H1 (cell line): ENCODE results near the gene ZNF566. TPM values are rescaled to one million over a fixed set of nuclear protein-coding genes. Genes with fewer than 3 reads are reported as not detected.
A peak's percentile ranks its signal among the peaks of the same experiment; 100 is the strongest.

ENCODE experiments used
- CTCF ChIA-PET: fragments of 300-600 bp; sonication (Branson Sonifier 250); formaldehyde crosslinking; loops from one replicate; lab custom pipeline; 2021; ENCODE audit not compliant: partially characterized antibody; lab: Charles Lee
- POLR2A ChIA-PET: fragments of 300-600 bp; sonication (Branson Sonifier 250); formaldehyde crosslinking; loops from one replicate; lab custom pipeline; 2021; ENCODE audit warnings: inconsistent platforms; ENCODE audit not compliant: partially characterized antibody; lab: Charles Lee
- DNase-seq, 2 experiments: peaks; one replicate each; pipeline versions ENCODE4 v3.0.0 to v3.0.0-alpha.2; 2010 to 2022; ENCODE audit warnings: low spot score in 2 of 2, low read depth in 1 of 2, mixed read lengths in 1 of 2
- FAIRE-seq: peaks from 2 replicates; lab custom pipeline; 2011; peaks lifted over from hg19 to GRCh38; lab: Jason Lieb, UNC
- H2AFZ ChIP-seq: 2 replicates; pipeline ENCODE4 v1.8.1; 2012; ENCODE audit warnings: low read length, inconsistent platforms
- H2AK5ac ChIP-seq: 2 replicates; pipeline ENCODE4 v1.6.1; 2013; ENCODE audit warnings: low read depth, low read length
- H2BK120ac ChIP-seq: replicated peaks from 2 replicates; pipeline ENCODE3; 2013; ENCODE audit warnings: low read depth, low read length, inconsistent platforms
- H2BK12ac ChIP-seq: 2 replicates; pipeline ENCODE4 v1.6.1; 2013; ENCODE audit warnings: low read depth, low read length
- H2BK15ac ChIP-seq: 2 replicates; pipeline ENCODE4 v1.6.1; 2013; ENCODE audit warnings: low read length
- H2BK20ac ChIP-seq: 2 replicates; pipeline ENCODE4 v1.6.1; 2013; ENCODE audit warnings: low read length
- H2BK5ac ChIP-seq: 2 replicates; pipeline ENCODE4 v1.6.1; 2013; ENCODE audit warnings: low read depth, low read length
- H3K14ac ChIP-seq: 2 replicates; pipeline ENCODE4 v1.6.1; 2013; ENCODE audit warnings: inconsistent platforms; ENCODE audit not compliant: insufficient read length
- H3K18ac ChIP-seq: 2 replicates; pipeline ENCODE4 v1.6.1; 2013; ENCODE audit warnings: low read length; ENCODE audit errors: extremely low read depth
- H3K23ac ChIP-seq: 2 replicates; pipeline ENCODE4 v1.6.1; 2013; ENCODE audit warnings: inconsistent platforms; ENCODE audit not compliant: insufficient read length
- H3K23me2 ChIP-seq: 2 replicates; pipeline ENCODE4 v1.6.1; 2013; ENCODE audit warnings: low read depth, low read length
- H3K27ac ChIP-seq: 2 replicates; pipeline ENCODE4 v1.6.1; 2011; ENCODE audit warnings: low read depth, low read length, inconsistent platforms
- H3K27me3 ChIP-seq, 4 experiments: replicated peaks in 1 of 4; 1 replicate in 1 of 4; 2 replicates in 3 of 4; pipeline versions ENCODE4 v1.6.1 to v1.8.1; 2011 to 2013; ENCODE audit warnings: low read length in 3 of 4, mild to moderate bottlenecking in 3 of 4, inconsistent platforms in 2 of 4, mixed read lengths in 2 of 4, moderate library complexity in 1 of 4; ENCODE audit not compliant: control insufficient read depth in 3 of 4, insufficient read depth in 3 of 4; ENCODE audit errors: extremely low read depth in 1 of 4
- H3K36me3 ChIP-seq, 4 experiments: 2 replicates each; pipeline versions ENCODE4 v1.6.1 to v1.8.1; 2011 to 2013; ENCODE audit warnings: mild to moderate bottlenecking in 4 of 4, low read length in 3 of 4, moderate library complexity in 2 of 4, control low read depth in 1 of 4, inconsistent platforms in 1 of 4; ENCODE audit not compliant: insufficient read depth in 4 of 4, control insufficient read depth in 2 of 4
- H3K4ac ChIP-seq: replicated peaks from 2 replicates; pipeline ENCODE3; 2013; ENCODE audit warnings: low read length, low read depth, mixed read lengths, inconsistent platforms; ENCODE audit not compliant: insufficient read length
- H3K4me1 ChIP-seq, 4 experiments: replicated peaks in 1 of 4; 1 replicate in 1 of 4; 2 replicates in 3 of 4; pipeline versions ENCODE4 v1.6.1 to v1.8.1; 2011 to 2013; ENCODE audit warnings: low read length in 3 of 4, inconsistent platforms in 2 of 4, mixed read lengths in 1 of 4; ENCODE audit not compliant: insufficient read depth in 4 of 4, control insufficient read depth in 3 of 4
- H3K4me2 ChIP-seq, 2 experiments: 2 replicates each; pipeline versions ENCODE4 v1.6.1 to v1.8.1; 2011 to 2013; ENCODE audit warnings: low read depth in 2 of 2, low read length in 2 of 2, control low read depth in 1 of 2, inconsistent platforms in 1 of 2, mild to moderate bottlenecking in 1 of 2; ENCODE audit not compliant: insufficient read depth in 1 of 2
- H3K4me3 ChIP-seq, 4 experiments: fragments of 200-600, 300-600 bp in 1 of 4; sonication (generic), shearing (Covaris generic), sonication (Bioruptor Twin) in 1 of 4; 2 replicates each; pipeline versions ENCODE4 v1.5.1 to v1.8.1; 2011 to 2016; ENCODE audit warnings: low read length in 4 of 4, low read depth in 3 of 4, control low read depth in 2 of 4, inconsistent platforms in 2 of 4, mild to moderate bottlenecking in 2 of 4, mixed read lengths in 1 of 4, moderate library complexity in 1 of 4; ENCODE audit not compliant: insufficient read depth in 2 of 4; ENCODE audit errors: extremely low read depth in 1 of 4
- H3K56ac ChIP-seq: replicated peaks from 2 replicates; pipeline ENCODE3; 2013; ENCODE audit warnings: low read depth, mild to moderate bottlenecking, mixed read lengths, low read length, inconsistent platforms; ENCODE audit not compliant: insufficient read length
- H3K79me1 ChIP-seq: 2 replicates; pipeline ENCODE4 v1.6.1; 2013; ENCODE audit warnings: low read depth, low read length, control low read depth
- H3K79me2 ChIP-seq, 2 experiments: 2 replicates each; pipeline versions ENCODE4 v1.6.1 to v1.8.1; 2012 to 2013; ENCODE audit warnings: low read length in 2 of 2, mild to moderate bottlenecking in 2 of 2, inconsistent platforms in 1 of 2; ENCODE audit not compliant: insufficient read depth in 2 of 2, control insufficient read depth in 1 of 2
- H3K9ac ChIP-seq, 4 experiments: replicated peaks in 1 of 4; 1 replicate in 1 of 4; 2 replicates in 3 of 4; pipeline versions ENCODE4 v1.6.1 to v1.8.1; 2011 to 2013; ENCODE audit warnings: low read depth in 3 of 4, low read length in 3 of 4, control low read depth in 2 of 4, mild to moderate bottlenecking in 2 of 4, moderate library complexity in 2 of 4, inconsistent platforms in 1 of 4; ENCODE audit errors: extremely low read depth in 1 of 4
- H3K9me3 ChIP-seq, 2 experiments: 2 replicates each; pipeline versions ENCODE4 v1.6.1 to v1.8.1; 2012 to 2013; ENCODE audit warnings: mild to moderate bottlenecking in 2 of 2, moderate library complexity in 2 of 2, control low read depth in 1 of 2, inconsistent platforms in 1 of 2, low read depth in 1 of 2, low read length in 1 of 2, mixed read lengths in 1 of 2; ENCODE audit not compliant: insufficient read depth in 2 of 2
- H4K20me1 ChIP-seq, 2 experiments: replicated peaks in 1 of 2; 2 replicates each; pipeline versions ENCODE3 to v1.8.1; 2011 to 2013; ENCODE audit warnings: inconsistent platforms in 2 of 2, low read length in 2 of 2, mild to moderate bottlenecking in 1 of 2; ENCODE audit not compliant: insufficient read depth in 2 of 2, control insufficient read depth in 1 of 2
- H4K5ac ChIP-seq: 2 replicates; pipeline ENCODE4 v1.6.1; 2013; ENCODE audit warnings: low read length, low read depth, mixed read lengths, inconsistent platforms; ENCODE audit not compliant: insufficient read length
- H4K8ac ChIP-seq: 2 replicates; pipeline ENCODE4 v1.8.0; 2013; ENCODE audit warnings: mild to moderate bottlenecking, moderate library complexity, low read length, inconsistent platforms; ENCODE audit not compliant: insufficient read depth; ENCODE audit errors: extremely low read depth
- H4K91ac ChIP-seq: replicated peaks from 2 replicates; pipeline ENCODE3; 2013; ENCODE audit warnings: low read length, mixed read lengths, inconsistent platforms; ENCODE audit not compliant: insufficient read length
- BACH1 ChIP-seq: IDR thresholded peaks from 2 replicates; pipeline ENCODE4 v1.6.1; 2012; ENCODE audit warnings: low read length, improper control_type of control experiment
- CHD1 ChIP-seq: IDR thresholded peaks from 2 replicates; pipeline ENCODE4 v1.6.1; 2012; ENCODE audit warnings: low read depth, low read length, improper control_type of control experiment
- CTCF ChIP-seq, 3 experiments: IDR thresholded peaks; 1 replicate in 2 of 3; 2 replicates in 1 of 3; pipeline versions ENCODE4 v1.5.1 to v1.6.1; 2011; ENCODE audit warnings: low read length in 3 of 3, mild to moderate bottlenecking in 3 of 3, inconsistent platforms in 2 of 3, low read depth in 1 of 3, moderate library complexity in 1 of 3; ENCODE audit not compliant: insufficient read depth in 1 of 3; ENCODE audit errors: control extremely low read depth in 1 of 3
- PHF8 ChIP-seq: fragments of 200-600 bp; sonication (generic); conservative IDR thresholded peaks from 2 replicates; pipeline ENCODE4 v1.7.1; 2012; ENCODE audit warnings: low read depth, mild to moderate bottlenecking, inconsistent platforms, low read length, moderate library complexity
- POU5F1 ChIP-seq: IDR thresholded peaks from 2 replicates; pipeline ENCODE4 v1.6.1; 2011; ENCODE audit warnings: low read depth, mild to moderate bottlenecking, low read length, moderate library complexity
- SIX5 ChIP-seq: IDR thresholded peaks from 2 replicates; pipeline ENCODE4 v1.6.1; 2011; ENCODE audit warnings: mild to moderate bottlenecking, low read depth, low read length
- SP1 ChIP-seq: IDR thresholded peaks from 2 replicates; pipeline ENCODE4 v1.6.1; 2011; ENCODE audit warnings: low read depth, low read length
- TAF7 ChIP-seq: optimal IDR thresholded peaks from 2 replicates; pipeline ENCODE3; 2011; ENCODE audit warnings: low read depth, mild to moderate bottlenecking, inconsistent platforms, low read length, moderate library complexity, borderline replicate concordance
- TBP ChIP-seq: IDR thresholded peaks from 2 replicates; pipeline ENCODE4 v1.6.1; 2011; ENCODE audit warnings: low read depth, low read length, improper control_type of control experiment
- WGBS, 2 experiments: shearing (Covaris generic) in 1 of 2; methylation state at CpG; one replicate each; pipeline versions ENCODE4 v1.1.6 to v1.1.7; 2013 to 2015; ENCODE audit warnings: low lambda C conversion rate in 2 of 2, mixed read lengths in 2 of 2, inconsistent platforms in 1 of 2, low coverage in 1 of 2, missing lambda C conversion rate in 1 of 2; ENCODE audit not compliant: insufficient replicate concordance in 2 of 2, insufficient coverage in 1 of 2, insufficient read length in 1 of 2; ENCODE audit errors: extremely low coverage in 1 of 2, missing lambda C conversion rate in 1 of 2; 5-methylcytosine and 5-hydroxymethylcytosine counted together
- polyA plus RNA-seq, 7 experiments: library from polyadenylated mRNA; depleted of rRNA in 3 of 7; stranded (reverse) in 5 of 7; unstranded in 2 of 7; fragments of >200 nt in 5 of 7; fragments of 200-250 nt in 2 of 7; gene quantifications; 1 replicate in 5 of 7; 2 replicates in 1 of 7; 4 replicates in 1 of 7; pipeline versions ENCODE4 v1.2.1 to v1.2.3, GENCODE V29; 2011 to 2013; ENCODE audit warnings: missing spikeins in 2 of 7, mixed read lengths in 2 of 7
- total RNA-seq: library from RNA; stranded (reverse); fragmentation: NEBNext Ultra II Directional; extraction: Animal tissue kit (Norgen Biotek cat#: 25700); gene quantifications from 2 replicates; pipeline ENCODE4 v1.2.1, GENCODE V29; 2021
- TF ChIP-seq, protein P1 (sequence below): IDR thresholded peaks from 2 replicates; pipeline ENCODE4 v1.6.1; 2011; ENCODE audit warnings: low read depth, mild to moderate bottlenecking, low read length; ENCODE audit not compliant: insufficient read depth

The ZNF566 gene
- total and polyA plus RNA-seq, 2 of the 8 experiments (the other 6 are each of a cell fraction or from before 2014, with no cell fraction given) = 6.9 to 16.6 TPM

DNA sequence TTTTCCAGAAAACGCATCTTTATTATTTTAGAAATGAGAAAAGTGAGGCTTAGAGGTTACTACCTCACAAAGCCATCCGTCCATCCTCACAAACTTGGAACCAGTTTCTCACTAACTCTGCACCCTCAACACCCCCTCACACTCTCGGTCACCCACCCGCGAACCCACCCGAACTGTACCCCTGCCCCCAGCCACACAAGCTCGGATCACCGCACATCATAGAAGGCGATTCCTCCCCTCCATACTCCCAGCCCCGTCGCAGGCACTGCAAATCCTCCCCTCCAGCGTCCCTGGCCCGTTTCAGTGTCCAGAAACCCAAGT, 38.5 kb upstream of the ZNF566 start:
- 2% methylated on average over 10 of the region's 13 CpGs; no CpG with 5 or more reads in 1 of the 2 experiments for WGBS, 2 experiments
- H3K18ac ChIP-seq = peak overlapping the region; percentile 96
- peak overlapping the region; percentile 89 to 100 (median 98) for H3K9ac ChIP-seq
- DNase-seq (no peak), FAIRE-seq (no peak)
- peaks cover 11 to 50% of the 10 kb centered on the region in 2 experiments for H3K79me2 ChIP-seq
- peak overlapping the region; percentile 80 for H3K56ac ChIP-seq
- H3K23me2 ChIP-seq = peaks cover 8% of the 10 kb centered on the region
- H3K4me3 ChIP-seq = peak overlapping the region; percentile 72 to 98 (median 85)
- peak overlapping the region; percentile 84 for H2BK120ac ChIP-seq
- peak overlapping the region; percentile 98 for H4K91ac ChIP-seq
- H4K20me1 ChIP-seq = no peaks in the 10 kb centered on the region
- H3K27me3 ChIP-seq = no peaks in the 10 kb centered on the region
- H3K14ac ChIP-seq = peak overlapping the region; percentile 71
- H3K4me2 ChIP-seq = peak overlapping the region; percentile 97 to 99
- peak overlapping the region; percentile 85 for H2AK5ac ChIP-seq
- H4K5ac ChIP-seq = peak overlapping the region; percentile 99
- H3K23ac ChIP-seq = peak overlapping the region; percentile 57
- H2BK12ac ChIP-seq = peak overlapping the region; percentile 99
- H4K8ac ChIP-seq = peak overlapping the region; percentile 98; the same call in 1 of the 2 replicates
- POLR2A ChIA-PET = interaction anchor here (0.8 to 4.3 kb wide), 19 partner anchors 10 to 412 kb away, joined by 3 to 72 read pairs (median 5); partner anchors contain the start of genes TBCB, ZNF146, ZNF345 and ZNF382
- TF ChIP-seq POU5F1 (no peak), PHF8 (peak; percentile 88; the same call in 1 of the 2 replicates), SIX5 (no peak), TAF7 (no peak), CHD1 (no peak), SP1 (no peak), CTCF (IDR thresholded peaks at IDR 0.05; ENCODE audit: control extremely low read depth in 1 of 3, insufficient read depth in 1 of 3, low read depth in 1 of 3, low read length in 3 of 3) (no peak), BACH1 (peak; percentile 30; the same call in 1 of the 2 replicates), TBP (no peak)
- TF ChIP-seq, protein P1, sequence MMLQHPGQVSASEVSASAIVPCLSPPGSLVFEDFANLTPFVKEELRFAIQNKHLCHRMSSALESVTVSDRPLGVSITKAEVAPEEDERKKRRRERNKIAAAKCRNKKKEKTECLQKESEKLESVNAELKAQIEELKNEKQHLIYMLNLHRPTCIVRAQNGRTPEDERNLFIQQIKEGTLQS = no peak
- peaks cover 0 to 4% (median 2%) of the 10 kb centered on the region in 4 experiments; a peak in 6 of 7 replicates for H3K4me1 ChIP-seq
- peaks cover 4% of the 10 kb centered on the region; the same call in 1 of the 2 replicates for H3K79me1 ChIP-seq
- H2AFZ ChIP-seq = peak overlapping the region; percentile 35
- CTCF ChIA-PET = interaction anchor here (1.6 kb wide), 1 partner anchor 323 kb away, joined by 4 read pairs; the partner anchor contains the start of gene ZNF345
- H2BK15ac ChIP-seq = 0 out of 2 replicates have a peak overlapping the region, but pooled peaks have one; percentile 92
- peak overlapping the region; percentile 81 for H3K4ac ChIP-seq
- H2BK5ac ChIP-seq = peak overlapping the region; percentile 99
- peak overlapping the region; percentile 99 for H3K27ac ChIP-seq
- peaks cover 4 to 17% (median 8%) of the 10 kb centered on the region in 4 experiments; a peak in 7 of 8 replicates for H3K36me3 ChIP-seq
- no peak overlapping the region for H2BK20ac ChIP-seq
- H3K9me3 ChIP-seq = no peaks in the 10 kb centered on the region; a peak in 1 of 4 replicates
